GM18505 (cell line): ENCODE results near the gene TPRG1.

Experiments used
- ATAC-seq: cut with Tn5 transposase; IDR thresholded peaks from one replicate; pipeline ENCODE4 v1.9.1; 2021; ENCODE audit not compliant: unreplicated experiment
- POLR2A ChIP-seq: IDR thresholded peaks from 4 replicates; pipeline ENCODE4 v1.6.1; 2011; ENCODE audit warnings: borderline replicate concordance; ENCODE audit not compliant: insufficient read depth, insufficient read length; ENCODE audit errors: extremely low read depth

The TPRG1 gene

DNA sequence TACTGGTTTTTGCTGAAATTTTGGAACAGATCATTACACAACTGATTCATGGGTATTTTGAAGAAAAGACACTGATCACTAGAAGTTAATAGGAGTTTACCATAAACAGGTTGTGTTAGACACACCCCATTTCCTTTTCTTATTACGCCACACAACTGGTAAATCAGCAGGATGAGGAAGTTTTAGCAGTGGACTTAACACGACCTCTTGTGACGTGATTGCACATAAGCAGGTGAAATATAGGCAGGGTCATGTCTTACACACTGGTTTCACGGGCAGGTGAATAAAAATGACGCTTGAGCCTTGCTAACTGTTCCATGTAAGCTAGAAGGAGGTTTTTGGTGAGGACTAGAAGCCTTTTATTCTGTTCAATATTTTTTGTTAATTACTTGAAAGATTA, 27.1 kb upstream of the TPRG1 start:
- no peak for ATAC-seq
- TF ChIP-seq POLR2A: no peak

DNA sequence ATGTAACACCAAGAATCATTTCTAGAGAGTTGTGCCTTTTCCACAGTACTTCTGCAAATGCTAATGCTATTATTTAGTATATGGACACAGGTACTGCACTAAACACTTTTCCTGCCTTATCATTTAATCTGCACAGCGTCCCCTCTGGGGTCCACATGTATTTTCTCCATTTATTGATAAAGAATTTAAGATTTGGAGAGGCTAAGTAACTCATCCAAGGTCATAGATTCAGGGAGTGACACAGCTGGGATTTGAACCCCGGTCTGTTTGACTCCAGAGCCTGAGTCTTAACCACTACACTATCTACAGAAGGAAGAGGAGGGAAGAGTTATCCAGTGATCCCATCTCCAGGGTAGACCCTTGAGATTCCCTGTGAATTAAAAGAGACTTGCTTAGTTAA, 24.9 kb upstream of the TPRG1 start:
- no peak for ATAC-seq
- no peak for TF ChIP-seq POLR2A

DNA sequence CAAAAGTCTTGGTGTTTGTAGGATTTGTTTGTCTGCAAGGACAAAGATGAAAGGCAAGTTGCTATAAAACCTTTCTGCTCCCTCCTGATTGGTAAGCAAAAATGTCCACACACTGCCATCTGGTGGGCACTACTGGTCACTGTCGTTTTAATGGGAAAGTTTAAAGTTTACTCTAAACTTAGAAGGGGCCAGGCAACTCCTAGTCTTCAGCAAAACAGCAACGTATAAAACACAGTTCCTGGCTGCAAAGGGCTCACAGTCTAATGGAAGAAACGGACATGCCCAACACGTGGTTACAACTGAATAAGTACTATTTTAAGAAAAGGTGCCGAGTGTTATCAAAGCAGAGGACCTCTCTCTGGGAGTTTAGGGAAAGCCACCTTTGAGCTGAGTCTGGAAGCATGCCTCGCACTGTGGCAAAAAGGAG, 23.7 kb upstream of the TPRG1 start:
- ATAC-seq: peak; percentile 58
- TF ChIP-seq POLR2A: no peak

DNA sequence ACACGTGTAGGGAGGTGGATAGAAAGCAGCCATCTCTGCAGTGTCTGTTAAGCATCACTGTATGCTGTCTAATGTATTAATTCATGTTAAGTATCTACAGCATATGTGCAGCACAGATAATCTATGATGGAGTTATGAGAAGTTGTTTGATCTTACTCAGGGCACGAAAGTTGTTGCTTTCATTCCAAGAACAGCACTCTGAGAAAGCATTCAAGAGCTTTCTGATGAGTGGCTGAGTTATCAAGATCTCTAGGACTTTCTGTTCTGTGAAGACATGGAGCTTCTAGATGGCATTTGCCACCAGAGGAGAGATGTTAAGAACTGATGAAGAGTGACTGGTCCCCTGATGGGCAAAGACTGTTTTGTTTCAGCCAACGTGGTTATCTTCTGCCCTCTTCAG, 22.6 kb upstream of the TPRG1 start:
- no peak for ATAC-seq
- no peak for TF ChIP-seq POLR2A

DNA sequence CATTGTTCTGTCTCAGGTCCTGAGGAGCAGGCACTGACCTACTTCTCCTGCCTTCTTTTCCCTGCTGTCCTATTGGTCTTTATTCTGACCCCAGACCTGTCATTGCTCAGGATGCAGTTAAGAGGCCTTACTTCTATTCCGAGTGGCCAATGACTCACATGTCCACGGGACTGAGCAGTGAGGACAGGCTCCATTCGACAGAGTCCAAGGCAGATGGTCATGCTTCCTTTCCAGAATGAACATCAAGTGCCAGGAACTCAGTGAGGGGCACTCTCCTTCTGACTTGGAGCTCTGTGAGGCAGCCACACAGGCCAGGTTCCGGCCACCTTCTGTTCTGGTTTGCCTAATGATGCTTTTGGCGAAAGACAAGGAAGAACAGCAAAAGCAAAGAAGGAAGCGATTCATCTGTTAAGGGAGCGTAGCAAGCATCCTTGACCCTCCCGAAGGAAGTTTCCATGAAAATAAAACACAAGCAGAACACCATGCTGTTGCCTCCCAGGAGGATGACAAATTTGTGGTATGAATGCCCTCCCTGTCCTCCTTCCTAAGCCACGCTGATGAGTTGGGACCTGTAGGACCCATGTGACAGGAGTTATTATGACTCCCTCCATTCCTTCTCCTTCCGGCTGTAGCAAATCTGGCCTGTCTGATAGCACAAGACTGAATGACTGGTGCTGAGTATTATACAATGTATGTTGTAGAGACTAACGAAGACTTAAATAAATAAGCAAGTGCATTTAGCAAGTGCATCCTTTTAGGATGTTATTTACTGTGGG, 14.4 kb upstream of the TPRG1 start:
- TF ChIP-seq POLR2A: no peak
- no peak for ATAC-seq

DNA sequence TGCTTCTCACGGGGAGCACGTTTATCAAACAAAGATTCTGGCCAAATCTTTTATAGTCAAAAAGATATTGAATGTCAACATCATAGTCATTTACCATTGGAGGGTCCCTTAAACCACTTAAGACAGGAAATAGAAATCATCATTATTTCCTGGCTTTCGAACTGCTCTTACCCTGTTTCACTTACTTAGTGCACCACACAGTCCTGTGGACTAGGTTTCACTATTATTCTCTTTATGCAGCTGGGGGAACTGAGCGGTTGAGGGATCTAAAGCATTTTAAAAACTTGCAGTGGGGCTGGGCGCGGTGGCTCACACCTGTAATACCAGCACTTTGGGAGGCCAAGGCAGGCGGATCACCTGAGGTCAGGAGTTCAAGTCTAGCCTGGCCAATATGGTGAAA, 13.7 kb upstream of the TPRG1 start:
- no peak for ATAC-seq
- TF ChIP-seq POLR2A: no peak

DNA sequence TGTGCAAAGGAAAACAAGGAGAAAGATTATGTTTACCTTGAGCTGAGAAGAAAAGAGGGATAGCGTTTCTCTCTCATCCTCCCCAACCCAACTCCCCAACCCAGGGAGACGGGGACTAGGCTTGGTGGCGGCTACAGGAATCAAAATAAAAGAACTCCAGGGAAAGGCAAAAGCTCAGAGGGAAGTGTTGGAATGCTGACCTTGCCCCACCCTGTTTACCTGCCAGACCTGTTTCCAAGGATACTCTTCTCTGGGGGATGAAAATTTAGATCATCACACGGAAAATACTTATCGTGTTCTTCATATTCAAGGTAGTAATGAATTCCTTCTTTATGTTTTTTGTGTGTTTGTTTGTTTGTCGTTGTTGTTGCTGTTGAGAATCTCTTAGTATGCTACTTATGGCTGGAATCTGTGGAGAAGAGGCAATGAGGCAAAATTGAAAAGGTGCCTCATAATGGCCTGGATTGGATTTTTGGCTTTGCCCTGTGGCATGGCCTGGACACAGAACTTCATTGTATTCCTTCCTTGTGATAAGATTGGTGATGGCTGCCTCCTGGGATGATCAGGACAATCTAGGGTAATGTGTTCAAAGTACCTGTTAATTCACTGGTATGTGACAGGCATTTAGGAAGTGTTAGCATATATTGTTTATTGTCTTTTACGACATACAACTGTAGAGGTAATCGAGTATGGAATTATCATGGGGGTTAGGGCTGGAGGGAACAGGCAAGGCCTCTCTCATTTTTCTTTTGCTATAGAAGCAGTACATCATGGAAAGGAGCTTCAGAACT, 11.1 kb upstream of the TPRG1 start:
- no peak for ATAC-seq
- TF ChIP-seq POLR2A: no peak

DNA sequence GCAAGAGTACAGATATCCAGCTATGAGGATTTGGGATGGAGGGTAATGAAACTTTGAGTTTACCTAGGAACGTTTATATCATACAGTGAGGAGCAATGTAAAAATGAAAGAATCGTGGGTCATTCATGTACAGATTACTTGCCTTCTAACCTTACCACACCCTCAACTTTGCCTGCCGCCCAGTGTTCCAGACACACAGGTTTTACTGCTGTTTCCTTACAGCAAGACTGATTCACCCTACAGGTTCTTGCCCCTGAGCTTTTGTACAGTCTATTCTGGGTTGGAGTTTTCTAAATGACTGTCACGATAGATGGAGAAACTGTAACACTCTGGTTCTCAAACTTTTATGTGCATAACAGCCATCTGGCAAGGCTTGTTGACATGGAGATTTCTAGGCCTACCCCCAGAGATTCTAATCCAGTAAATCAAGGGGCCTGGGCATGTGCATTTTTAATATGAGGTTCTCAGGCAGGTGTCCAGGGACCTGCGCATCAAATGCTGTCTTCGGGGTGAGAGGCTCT, 6.6 kb upstream of the TPRG1 start:
- TF ChIP-seq POLR2A: no peak
- no peak for ATAC-seq

DNA sequence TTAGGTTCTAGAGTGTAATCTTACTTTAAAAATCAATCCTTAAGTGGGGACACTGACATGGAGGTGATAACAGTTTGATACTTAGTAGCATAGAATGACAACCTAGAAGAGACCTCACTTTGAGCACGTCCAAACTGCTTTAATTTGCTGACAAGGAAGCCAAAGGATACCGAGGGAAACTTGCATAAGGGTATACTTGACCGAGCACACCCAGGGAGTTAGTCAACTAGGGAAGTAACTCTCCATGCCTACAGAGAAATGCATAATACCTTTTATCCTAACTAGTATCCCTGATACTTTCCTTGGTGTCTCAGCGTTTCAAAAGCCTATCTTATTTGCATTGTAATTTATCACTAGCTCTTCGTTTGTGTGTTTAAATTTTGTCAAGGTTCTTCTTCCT, 5.5 kb upstream of the TPRG1 start:
- no peak for ATAC-seq

DNA sequence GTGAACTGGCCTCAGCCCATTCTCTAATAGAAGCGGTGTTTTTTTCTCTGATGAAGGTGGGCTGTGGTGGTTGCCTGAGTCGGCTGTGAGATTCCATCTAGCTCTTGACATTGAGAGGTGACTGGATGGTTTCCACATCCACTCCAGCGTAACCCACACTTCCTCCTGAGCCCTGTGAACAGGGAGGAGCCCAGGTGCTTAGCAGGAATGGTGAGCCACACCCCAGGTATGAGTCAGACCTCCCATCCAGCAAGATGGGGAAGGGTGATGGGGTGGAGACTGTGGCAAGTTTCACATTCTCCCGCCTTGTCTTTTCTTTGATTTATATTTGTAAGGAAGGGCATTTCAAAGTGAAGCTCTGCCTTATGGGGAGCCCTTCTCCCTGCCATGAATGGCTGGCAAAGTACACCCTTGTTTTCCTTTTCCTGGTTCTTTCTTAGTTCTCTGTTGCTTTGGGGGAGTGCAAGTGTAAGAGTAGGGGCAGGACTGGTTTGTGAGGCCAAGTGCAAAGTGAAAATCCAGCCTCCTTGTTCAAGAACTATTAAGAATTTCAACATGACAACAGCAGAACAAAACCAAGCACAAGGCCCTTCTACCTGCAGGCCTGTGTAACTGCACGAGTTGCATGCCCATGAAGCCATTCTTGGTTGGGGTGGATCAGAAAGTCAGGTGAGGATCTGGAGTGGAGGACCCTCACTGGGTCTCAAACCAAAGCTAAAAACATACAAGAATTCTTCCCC, 4.6 kb upstream of the TPRG1 start:
- TF ChIP-seq POLR2A: no peak
- ATAC-seq: no peak

More for the DNA sequence above, 5.5 kb upstream of the TPRG1 start:
- no peak for TF ChIP-seq POLR2A

DNA sequence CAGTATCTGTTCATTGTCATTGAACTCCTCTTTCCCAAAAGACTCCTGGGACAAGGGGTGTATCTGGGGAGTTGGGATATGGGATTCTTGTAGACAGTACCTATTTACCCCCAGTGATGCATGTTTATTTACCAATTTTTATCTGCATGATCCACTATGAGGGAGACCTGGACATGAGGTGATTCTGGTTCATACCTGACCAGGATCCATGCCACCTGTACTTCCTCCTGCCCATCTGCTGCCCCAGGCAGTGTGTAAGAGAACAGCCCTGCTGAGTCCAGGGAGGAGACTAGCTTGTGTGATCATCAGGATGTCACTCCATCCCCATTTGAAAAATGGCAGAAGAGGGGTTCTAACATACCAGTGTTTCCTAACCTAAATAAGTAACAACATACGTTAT, 3.1 kb upstream of the TPRG1 start:
- ATAC-seq: no peak

DNA sequence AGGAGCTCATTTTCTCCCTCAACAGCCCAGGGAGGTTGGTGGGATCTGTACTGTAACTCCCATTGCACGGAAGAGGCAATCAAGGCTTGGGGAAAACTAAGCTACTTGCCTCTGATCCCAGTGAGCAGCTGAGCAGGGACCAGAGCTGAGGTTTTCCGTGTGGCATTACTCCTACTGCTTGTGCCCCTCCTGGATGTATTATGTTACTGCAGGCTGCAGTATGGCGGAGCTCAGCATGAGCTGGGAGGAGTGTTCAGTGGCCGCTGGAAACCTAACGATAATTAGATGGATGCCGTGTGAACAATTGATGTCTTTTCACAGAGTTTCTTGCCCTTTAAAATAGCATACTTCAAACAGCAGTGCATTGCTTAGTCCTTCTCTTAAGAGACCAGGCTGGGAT, 2.0 kb upstream of the TPRG1 start:
- TF ChIP-seq POLR2A: no peak
- ATAC-seq: no peak

More for the DNA sequence above, 3.1 kb upstream of the TPRG1 start:
- TF ChIP-seq POLR2A: no peak

DNA sequence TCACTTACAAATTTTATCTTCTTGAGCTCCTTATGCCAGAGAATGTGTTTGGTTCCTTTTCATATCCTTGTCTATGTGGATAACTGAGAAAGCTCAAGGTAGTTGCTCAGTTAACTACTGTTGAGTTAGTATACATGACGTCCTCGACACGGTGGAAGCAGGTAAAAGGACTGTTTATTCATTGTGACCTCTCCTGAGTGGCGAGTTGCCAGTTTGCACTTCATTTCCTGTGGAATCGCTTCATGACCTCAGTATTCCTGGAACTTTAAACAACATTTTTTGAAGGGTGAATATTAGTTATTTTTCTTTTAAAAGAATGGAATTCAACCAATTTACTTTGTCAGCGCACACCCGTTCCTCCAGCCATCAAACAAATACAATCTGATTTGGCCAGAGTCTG, 1.2 kb upstream of the TPRG1 start:
- TF ChIP-seq POLR2A: no peak
- ATAC-seq: no peak
